Measurements from ENCODE around the gene HMCN2.

HMCN2 gene

DNA sequence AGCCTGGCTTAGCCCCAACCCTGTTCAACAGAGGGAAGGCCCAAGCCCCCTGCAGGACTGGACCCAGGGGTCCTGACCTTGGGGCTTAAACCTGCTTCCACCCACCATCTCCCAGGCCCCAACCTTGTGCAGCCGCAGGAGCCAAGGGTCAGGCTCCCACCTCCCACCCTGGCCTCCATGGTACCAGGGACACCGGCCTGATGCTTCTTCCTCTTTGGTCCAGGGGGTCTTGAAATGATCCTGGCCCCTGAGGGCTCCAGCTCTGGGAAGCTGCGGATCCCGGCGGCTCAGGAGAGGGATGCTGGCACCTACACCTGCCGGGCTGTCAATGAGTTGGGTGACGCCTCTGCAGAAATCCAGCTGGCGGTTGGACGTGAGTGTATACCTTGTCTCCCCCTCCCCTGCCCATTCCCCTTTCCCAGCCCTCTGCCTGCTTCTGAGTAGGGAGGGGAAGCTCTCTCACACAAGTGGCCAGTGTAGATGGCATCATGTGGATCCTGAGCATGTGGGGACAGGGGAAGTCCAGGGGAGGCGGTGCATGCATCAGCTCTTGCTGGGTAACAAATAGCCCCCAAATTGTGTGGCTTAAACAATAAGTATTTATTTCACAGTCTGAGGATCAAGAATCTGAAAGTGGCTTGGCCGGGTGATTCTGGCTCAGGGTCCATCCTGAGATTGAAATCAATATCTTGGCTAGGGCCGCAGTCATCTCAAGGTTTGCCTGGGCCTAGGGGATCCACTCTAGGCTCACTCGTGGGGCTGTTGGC is 44.3 kb downstream of the HMCN2 start:
- DNase-seq: no peak

DNA sequence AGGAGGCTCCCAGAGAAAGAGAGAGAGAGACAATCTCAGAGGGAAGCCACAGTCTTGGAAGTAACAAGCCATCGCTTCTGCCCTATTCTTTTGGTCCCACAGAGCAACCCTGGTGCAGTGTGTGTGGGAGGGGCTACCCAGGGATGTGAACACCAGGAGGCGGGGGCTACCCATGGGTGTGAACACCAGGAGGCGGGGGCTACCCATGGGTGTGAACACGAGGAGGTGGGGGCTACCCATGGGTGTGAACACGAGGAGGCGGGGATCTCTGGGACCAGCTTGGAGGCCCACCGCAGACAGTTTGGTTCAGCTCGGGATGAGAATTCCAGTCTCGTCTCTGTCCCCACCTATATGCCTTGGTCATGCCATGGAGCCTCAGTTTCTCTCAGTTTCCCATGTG is 44.9 kb downstream of the HMCN2 start:
- no peak for DNase-seq

DNA sequence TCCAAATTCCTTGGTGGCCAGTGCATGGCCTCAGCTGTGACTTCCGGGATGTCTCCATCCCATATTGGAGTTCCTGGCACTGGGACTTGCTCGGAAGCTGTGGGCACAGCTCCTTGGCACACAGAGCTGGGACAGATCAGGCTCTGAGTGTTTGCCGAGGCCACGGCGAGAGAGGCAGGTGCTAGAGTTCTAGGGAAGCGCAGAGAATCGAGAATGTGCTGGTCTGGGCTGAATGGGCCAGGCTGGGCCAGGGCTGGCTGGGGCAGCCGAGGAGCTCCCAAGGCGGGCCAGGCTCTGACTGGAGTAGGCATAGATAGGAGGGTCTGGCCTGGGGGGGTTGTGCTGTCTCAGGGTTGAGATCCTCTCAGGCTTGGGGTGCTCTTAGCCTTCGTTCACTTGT is 45.4 kb downstream of the HMCN2 start:
- DNase-seq: no peak

DNA sequence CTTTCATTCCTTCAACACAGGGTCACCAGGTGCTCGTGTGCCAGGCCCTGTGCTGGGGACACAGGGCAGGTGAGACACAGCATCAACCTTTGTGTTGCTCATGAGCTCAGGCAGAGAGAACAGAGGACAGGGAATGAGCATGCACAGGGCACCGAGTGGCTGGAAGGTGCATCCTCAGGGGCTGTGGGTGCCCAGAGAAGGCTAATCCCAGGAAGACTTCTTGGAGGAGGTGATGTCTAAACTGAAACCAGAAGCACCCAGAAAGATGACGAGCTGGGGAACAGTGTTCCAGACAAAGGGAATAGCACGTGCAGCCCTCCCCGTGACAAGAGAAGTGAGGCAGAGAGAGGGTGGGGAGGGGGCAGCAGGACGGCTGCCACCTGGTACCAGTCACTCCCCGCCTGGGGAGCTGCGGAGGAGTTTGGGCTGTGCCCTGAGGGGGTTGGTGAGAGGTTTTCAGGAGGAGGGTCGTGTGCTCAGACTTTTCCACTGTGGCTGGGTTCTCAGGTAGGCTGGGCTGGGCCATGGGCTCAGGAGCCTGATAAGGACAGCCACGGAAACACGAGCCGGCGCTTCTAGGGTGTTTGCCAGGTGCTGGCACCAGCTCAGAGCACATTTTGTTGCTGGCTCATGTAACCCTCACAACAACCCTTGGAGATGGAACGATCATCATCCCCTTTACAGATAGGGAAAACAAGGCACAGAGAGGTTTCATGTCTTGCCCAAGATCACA is 46.0 kb downstream of the HMCN2 start:
- DNase-seq: no peak

DNA sequence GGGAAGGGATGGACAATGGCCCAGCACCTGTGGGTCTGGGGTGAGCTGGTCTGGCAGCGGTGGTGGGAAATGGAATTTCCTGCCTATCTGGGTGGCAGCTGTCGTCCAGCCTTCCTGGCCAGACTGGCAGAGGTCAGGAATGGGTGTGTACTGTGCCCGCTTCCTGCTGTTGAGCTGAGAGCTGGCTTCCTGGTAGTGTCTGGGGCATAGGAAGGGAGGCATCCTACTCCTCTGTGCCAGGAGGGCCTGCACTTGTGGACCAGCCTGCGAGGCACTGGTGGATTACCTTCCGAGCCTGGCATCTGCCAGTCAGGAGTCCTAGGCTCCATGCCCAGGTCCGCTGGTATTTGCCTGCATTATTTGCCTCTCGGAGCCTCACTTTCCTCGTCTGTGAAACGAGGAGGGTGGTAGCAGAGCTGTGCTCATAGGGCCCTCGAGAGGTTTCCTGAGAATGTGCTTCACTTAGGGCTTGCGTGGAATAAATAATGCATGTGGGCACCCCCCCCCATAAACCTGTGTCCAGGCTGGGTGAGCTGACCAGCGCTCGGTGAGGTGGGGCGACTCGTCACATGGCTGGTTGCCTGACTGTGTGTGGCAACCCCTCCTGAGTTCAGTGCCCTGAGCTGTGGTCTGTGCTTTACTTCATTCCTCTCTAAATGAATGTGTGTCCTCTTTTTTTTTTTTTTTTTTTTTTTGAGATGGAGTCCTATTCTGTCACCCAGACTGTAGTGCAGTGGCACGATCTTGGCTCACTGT is 47.7 kb downstream of the HMCN2 start:
- DNase-seq: no peak

DNA sequence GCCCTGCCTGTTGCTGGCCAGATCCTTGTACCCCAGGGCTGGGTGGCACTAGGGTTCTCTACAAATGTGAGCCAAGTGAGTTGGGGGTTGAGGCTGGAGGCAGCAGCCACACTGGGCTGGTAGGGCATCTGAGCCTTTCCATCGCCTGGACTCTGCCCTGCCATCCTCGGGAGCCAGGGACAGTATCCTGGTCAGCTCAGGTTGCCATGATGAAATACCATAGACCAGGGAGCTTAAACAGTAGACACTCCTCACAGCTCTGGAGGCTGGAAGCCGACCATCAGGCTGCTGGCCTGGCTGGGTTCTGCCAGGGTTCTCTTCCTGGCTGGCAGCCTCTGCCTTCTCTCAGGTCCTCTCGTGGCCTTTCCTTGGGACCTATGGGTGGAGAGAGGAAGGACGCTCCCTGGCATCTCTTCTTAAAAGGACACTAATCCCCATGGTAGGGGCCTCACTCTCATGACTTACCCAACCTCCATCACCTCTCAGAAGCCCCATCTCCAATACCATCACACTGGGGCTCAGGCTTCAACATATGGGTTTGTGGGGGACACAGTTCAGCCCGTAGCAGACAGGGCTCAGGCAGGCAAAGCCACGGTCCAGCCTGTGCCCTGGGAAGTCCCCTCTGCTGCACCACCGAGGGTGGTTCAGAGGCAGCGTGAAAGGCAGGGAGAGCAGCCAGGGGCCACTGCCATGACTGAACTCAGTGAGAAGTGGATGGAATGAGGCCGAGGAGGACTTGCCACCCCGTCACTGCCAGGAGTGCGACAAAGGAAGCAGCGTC is 50.1 kb downstream of the HMCN2 start:
- no peak for DNase-seq

DNA sequence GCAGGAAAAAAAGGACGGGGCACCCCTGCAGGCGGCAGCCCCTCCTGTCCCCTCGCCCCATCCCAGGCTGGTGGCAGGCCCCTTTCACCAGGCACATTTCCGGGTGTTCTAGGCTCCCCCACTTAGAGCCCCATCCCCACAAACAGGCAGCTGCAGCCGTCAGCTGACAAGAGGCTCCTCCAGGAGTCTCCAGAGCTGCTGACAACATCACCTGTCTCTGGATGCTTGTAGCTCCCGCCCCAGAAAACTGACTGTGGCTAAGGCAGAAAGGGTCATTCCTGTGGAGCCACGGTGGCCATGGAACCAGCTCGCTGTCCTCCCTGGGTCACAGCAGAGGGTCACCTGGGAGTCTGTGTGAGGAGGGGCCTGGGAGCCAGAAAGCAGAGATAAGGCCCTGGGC is 50.9 kb downstream of the HMCN2 start:
- DNase-seq: no peak

DNA sequence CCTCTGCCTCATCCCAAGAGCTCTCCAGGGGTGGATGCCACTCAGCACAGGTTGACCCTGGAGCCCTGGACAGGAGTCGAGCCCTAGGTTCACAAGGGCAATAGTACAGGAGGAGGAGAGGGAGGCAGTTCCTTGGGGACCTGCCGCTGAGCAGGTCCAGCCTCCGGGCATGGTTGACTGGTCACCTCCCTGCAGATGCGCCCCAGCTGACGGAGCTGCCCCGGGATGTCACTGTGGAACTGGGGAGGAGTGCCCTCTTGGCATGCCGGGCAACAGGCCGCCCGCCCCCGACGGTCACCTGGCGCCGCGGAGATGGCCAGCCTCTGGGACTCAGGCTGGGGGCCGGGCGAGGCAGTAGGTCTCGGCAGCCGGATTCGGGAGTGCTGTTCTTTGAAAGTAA is 53.7 kb downstream of the HMCN2 start:
- DNase-seq: no peak

DNA sequence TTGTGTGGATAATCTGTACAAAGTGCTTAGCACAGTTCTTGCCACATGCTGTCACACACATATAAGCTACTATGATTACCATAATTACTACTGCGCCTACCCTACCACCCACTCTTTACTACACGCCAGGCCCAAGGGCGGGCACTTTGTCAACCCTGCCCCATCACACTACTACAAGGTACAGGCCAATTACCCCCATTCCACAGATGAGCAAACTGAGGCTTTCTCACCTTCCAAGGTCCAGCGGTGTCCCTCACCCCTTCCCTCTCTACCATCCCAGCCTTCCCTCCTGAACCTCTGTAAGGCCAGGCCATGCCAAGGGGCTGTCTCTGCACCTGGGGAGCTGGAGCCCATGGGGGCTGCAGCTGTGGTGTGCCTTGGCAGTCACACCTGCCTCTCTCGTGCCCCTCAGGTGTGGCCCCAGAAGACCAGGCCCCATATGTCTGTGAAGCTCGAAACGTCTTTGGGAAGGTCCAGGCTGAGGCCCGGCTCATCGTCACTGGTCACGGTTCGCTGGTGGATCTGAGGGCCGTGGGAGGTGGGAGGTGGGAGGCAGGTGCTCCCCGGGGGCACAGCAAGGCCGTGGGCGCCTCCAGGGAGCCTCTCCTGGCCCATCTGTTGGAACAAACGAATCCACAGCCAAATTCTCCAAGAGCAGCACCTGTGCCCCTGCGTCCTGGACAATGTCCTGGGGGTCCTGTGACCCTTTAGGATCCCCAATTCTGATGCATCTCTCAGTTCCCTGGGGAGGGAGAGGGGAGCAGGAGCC is 54.6 kb downstream of the HMCN2 start:
- DNase-seq: no peak

DNA sequence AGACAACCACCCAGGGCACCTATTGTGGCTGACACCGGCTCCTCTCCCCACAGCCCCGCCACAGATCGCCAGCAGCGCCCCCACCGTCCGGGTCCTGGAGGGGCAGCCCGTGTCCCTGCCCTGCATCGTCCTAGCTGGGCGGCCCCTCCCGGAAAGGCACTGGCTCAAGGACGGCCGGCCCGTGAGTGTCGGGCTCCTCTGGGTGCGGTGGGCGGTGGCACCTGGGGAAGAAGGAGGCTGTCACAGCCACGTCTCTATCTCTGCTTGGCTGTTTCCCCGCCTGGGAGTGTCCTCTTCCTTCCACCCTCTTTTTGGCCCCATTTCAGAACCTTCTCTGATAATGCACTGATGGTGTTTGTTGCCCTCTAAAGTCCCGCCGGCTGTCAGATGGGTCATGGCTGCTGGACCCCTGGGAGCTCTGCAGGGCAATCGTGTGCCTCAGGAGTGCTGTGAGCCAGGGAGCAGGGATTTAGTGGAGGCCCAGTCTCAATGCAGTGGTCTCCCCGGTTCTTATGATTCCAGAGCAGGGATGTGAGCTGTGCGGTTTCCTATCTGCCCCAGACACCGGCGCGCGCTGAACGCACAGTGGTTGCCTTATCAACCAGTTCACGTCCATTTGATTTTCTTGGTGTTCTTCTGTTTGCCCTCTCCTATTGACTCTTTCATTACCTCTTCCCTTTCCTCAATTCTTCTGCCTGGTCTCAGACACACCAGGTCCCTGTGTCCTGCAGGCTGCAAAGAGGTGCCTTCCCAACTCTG is 55.3 kb downstream of the HMCN2 start:
- DNase-seq: no peak

DNA sequence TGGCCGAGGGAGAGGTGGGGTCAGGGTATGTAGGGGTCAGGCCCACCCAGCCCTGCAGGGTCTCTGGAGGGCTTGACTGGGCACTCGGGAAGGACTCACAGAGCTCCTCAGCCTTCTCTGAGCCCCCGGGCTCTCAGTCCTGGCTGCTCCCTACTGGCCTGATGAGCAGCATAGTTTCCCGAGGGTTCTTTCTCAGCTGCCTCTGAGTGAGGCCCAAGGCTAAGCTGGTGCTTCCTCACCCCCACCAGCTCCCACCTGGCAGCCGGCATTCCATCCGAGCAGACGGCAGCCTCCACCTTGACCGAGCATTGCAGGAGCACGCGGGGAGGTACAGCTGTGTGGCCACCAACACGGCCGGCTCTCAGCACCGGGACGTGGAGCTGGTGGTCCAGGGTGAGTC is 56.0 kb downstream of the HMCN2 start:
- DNase-seq: no peak

DNA sequence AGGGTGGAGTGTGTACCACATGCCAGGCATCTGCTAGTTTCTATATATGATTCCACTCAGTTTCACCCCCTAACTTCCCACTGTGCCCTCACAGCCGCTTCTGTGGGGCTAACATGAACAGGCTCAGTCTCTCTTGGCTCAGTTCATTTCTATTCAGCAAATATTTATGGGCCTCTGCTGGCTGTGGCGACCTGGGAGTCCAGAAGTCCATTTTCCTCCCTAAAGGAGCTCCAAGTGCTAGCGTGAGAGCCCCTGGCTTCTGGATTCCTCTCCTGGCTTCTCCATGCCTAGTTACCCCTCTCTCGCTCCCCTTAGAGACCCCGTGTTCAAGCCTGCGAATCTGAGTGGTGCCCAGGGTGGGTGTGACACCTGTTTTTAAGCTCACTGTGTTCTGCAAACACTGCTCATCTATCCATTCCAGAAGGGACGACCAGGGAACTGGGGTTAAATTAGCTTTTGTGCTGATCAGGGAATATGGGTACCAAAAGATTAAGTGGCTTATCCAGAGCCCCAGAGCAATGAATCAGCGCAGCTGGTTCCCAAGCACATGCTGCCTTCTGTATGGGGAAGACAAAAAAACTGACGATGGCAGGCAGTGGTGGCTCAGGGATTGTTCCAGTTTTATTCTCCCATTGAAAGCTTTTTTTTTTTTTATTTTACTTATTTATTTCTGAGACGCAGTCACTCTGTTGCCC is 57.6 kb downstream of the HMCN2 start:
- no peak for DNase-seq

DNA sequence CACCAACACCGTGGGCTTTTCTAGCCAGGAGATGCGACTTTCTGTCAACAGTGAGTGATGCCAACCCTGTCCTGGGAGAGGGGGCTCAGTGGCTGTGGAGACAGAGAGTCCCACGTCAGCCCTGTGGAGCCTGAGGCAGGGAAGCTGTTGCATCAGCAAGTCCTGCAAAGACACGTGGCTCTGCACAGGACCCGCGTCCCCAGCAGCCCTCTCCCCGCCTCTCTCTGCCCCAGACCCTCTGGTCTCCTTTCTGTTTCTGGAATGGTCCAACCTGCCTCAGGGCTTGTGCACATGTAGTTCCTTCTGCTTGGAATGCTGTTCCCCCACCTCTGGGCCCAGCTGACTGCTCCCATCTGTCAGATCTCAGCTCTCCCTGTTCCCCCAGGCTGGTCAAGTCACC is 60.4 kb downstream of the HMCN2 start:
- DNase-seq: no peak

DNA sequence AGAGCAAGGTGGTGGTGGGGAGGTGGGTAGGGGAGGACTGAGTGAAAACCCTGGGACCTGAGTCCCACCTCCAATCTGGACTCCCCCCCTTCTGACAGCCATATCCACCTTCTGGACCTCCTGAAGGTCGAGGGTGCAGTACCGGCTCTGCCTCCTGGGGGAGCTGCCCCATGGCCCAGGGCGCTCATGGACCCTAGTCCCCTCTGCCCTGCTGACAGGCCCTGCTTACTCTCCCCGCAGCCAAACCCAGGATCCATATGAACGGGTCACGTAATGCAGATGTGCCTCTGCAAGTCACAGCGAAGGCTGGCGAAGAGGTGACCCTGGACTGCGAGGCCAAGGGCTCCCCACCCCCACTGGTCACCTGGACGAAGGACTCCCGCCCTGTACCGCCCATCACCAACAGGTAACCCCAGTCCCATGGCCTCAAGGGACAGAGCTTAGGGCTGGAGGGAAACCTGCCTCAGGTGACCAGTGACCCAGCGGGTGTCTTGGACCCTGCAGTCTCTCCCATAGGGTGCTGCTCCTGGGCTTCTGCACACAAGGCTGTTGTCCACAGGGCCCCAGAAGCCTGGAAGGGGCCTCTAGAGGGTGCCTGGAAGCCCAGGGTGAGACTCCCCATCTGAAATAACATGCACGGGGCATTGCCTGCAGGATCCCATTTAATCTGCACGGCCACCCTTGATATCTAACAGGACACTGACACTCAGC is 61.7 kb downstream of the HMCN2 start:
- no peak for DNase-seq

DNA sequence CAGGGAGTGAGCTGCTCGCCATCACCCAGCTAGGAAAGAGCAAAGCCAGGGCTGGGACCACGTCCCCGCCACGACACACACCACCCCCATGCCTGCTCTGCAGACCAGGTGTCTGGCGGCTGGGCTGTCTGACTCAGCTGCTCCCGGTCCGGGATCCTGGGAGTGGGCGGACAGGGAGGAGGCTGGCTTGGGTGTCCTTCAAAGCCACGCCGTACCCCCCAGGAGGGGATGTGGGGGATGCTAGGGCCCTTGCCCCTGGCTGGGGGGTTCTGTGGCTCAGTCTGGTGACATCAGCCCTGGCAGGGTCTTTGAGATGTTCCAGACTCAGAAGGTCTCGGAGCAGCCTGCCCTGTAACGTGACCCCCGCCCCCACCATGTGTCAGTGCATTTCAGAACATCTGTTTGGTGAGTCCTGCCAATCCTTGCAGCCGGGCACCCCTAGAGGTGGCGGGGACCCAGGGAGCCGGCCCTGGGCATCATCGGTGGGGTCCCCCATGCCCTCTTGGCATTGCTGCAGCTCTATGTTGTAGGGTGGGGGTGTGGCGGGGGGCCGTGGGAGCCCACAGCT is 62.3 kb downstream of the HMCN2 start:
- no peak for DNase-seq

DNA sequence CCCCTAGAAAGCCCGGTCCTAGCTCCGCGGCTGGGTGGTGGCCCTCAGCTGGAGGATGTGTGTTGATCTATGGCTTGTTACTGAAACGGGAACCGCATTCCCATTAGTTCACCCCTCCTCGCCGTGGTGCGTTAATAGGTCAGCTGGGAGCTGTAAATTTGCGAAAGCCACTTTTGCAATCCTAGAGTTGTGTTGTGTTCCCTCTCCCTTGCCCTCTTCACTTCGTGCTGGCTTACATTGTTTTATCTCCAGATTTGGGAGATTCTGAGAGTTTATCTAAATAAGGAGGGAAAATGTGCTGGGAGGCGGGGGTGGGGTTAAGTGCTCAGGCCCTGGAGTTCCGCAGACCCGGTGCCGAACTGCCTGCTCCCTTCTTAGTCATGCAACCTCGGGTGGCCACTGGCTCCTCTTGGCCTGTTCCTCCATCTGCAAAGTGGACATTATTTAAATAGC is 62.8 kb downstream of the HMCN2 start:
- no peak for DNase-seq

DNA sequence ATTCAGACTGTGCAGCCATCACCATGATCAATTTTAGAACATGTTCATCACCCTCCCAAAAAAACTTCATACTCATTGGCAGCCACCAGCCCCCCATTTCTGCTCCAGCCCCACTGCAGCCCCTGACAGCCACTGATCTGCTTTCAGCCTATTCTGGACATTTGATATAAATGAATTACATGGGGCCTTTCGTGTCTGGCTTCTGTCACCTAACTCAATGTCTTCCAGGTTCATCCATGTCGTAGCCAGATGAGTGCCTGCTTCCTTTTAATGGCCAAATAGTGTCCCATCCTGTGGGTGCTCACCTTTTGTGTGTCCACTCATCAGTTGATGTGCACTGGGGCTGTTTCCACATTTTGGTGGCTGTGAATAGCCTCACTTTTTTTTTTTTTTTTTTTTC is 63.5 kb downstream of the HMCN2 start:
- no peak for DNase-seq

DNA sequence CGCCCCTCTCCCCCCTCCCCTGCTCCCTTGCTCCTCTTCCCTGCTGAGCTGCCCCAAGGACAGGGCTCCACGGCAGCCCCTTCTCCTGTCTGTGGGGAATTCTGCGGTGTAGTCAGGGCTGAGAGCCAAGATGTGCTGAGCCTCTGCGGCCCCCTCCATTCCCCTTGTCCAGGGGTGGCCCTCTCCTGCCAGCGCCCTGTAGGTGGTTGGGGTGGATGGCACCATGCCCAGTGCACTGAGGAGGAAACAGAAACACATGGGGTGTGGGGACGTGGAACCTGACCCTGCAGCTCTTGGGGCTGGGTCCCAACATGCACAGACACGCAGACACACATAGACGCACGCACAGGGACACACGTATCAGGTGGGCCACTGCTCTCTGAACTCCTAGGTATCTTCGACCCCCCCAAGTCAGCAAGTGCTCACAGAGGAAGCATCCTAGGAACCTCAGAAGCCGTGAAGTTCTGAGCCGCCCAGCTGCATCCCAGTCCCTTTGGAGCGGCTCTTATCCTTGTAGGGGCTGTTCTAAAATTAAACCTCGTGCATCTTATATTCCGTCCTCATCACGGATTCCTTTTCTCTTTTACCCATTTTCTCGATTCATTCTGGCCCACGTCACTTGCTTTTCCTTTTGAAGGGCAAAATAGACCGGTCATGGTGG is 64.8 kb downstream of the HMCN2 start:
- DNase-seq: no peak

DNA sequence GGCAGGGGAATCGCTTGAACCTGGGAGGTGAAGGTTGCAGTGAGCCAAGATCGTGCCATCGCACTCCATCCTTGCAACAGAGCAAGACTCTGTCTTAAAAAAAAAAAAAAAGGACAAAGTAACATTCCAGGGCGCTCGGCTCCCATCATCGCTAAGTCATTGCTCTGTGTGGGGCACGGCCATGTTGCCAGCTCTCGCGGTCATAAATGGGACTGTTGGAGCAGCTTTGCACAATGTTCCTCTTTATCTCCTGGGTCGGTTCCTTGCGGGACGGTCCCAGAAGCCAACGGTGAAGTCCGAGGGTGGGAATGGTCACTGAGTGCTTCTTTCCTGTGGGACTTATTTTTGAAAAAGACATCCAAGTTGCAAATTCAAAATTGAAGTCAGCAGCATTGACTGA is 65.5 kb downstream of the HMCN2 start:
- no peak for DNase-seq
